Kidney (tissue), 14 donors: ENCODE data around the gene SLC45A1. TPM values are rescaled to one million over a fixed set of nuclear protein-coding genes. Genes with fewer than 3 reads are reported as not detected.

Experiments
- DNase-seq, 5 donors: peaks; one replicate each; pipeline ENCODE4 v3.0.0-alpha.2; 2013 to 2020
- FAIRE-seq: peaks from 2 replicates; lab custom pipeline; 2012; peaks lifted over from hg19 to GRCh38; lab: Jason Lieb, UNC
- H3K27ac ChIP-seq, 2 donors: one replicate each; pipeline ENCODE4 v1.7.0; 2013; ENCODE audit warnings: low read depth in 2 of 2, low read length in 2 of 2, inconsistent platforms in 1 of 2
- H3K27me3 ChIP-seq: one replicate; pipeline ENCODE4 v1.7.1; 2013; ENCODE audit warnings: low read length, inconsistent platforms; ENCODE audit not compliant: control insufficient read depth, insufficient read depth
- H3K36me3 ChIP-seq, 3 donors: one replicate each; pipeline versions ENCODE4 v1.7.0 to v1.7.1; 2013; ENCODE audit warnings: low read length in 3 of 3, control low read depth in 1 of 3, inconsistent platforms in 1 of 3; ENCODE audit not compliant: insufficient read depth in 3 of 3, control insufficient read depth in 2 of 3
- H3K4me1 ChIP-seq, 3 donors: one replicate each; pipeline versions ENCODE4 v1.7.0 to v1.7.1; 2013; ENCODE audit warnings: low read length in 3 of 3, inconsistent platforms in 1 of 3, low read depth in 1 of 3; ENCODE audit not compliant: control insufficient read depth in 2 of 3, insufficient read depth in 2 of 3
- H3K4me3 ChIP-seq, 3 donors: one replicate each; pipeline versions ENCODE4 v1.7.0 to v1.8.1; 2013; ENCODE audit warnings: low read length in 3 of 3, control low read depth in 1 of 3, inconsistent platforms in 1 of 3
- H3K9ac ChIP-seq, 3 donors: one replicate each; pipeline versions ENCODE4 v1.7.0 to v1.7.1; 2013; ENCODE audit warnings: low read length in 3 of 3, control low read depth in 1 of 3, inconsistent platforms in 1 of 3
- H3K9me3 ChIP-seq, 3 donors: one replicate each; pipeline versions ENCODE4 v1.7.0 to v1.7.1; 2013; ENCODE audit warnings: low read length in 3 of 3, control low read depth in 1 of 3, inconsistent platforms in 1 of 3; ENCODE audit not compliant: control insufficient read depth in 2 of 3, insufficient read depth in 1 of 3
- CTCF ChIP-seq: IDR thresholded peaks from 3 replicates; pipeline ENCODE4 v1.5.1; 2012; ENCODE audit warnings: mild to moderate bottlenecking, moderate library complexity, borderline replicate concordance; ENCODE audit not compliant: insufficient read depth; ENCODE audit errors: extremely low read depth
- intact Hi-C: fragments of 100-400 bp; cut with DNase I; formaldehyde crosslinking; loops from one replicate; pipeline ENCODE4 v1.11.1; 2022
- polyA plus RNA-seq: library from polyadenylated mRNA; stranded (reverse); fragments of 350-450 nt; fragmentation: Illumina TruSeq; extraction: RNeasy Lipid Tissue Mini Kit (QIAGEN cat#74804); gene quantifications from one replicate; pipeline ENCODE4 v1.2.3, GENCODE V29; 2014; ENCODE audit warnings: low read depth, low replicate concordance; ENCODE audit not compliant: insufficient read depth
- total RNA-seq: library from RNA; stranded (reverse); fragmentation: NEBNext Ultra II Directional; extraction: Animal tissue kit (Norgen Biotek cat#: 25700); gene quantifications from one replicate; pipeline ENCODE4 v1.2.1, GENCODE V29; 2021
- donor health status: control.
- donor health status: control.
- donor health status: control.
- donor health status: control.
- donor health status: control.
- donor health status: DM: yes; HTN: yes; CAD: no.
- donor health status: Normal renal cell carcinoma (clear cell type).

SLC45A1 gene
- total and polyA plus RNA-seq, 2 donors from 2014 or later = 1.8 to 9.2 TPM

GRCh38 chr1:8344893-8345507, 27.1 kb downstream of the SLC45A1 start:
- Histone ChIP-seq H3K9me3 (no peaks in the 10 kb centered on the region), H3K4me3 (no peak overlapping the region), H3K36me3 (no peaks in the 10 kb centered on the region), H3K27ac (no peak overlapping the region), H3K27me3 (no peaks in the 10 kb centered on the region), H3K9ac (no peak overlapping the region), H3K4me1 (peaks cover 0 to 22% (median 0%) of the 10 kb centered on the region in 3 donors)
- no peak for FAIRE-seq
- intact Hi-C loops = no loop called here
- no peak for TF ChIP-seq CTCF
- no peak for DNase-seq

- no peak for DNase-seq
- intact Hi-C loops = no loop called here
- H3K36me3 ChIP-seq = no peaks in the 10 kb centered on the region
Observed at GRCh38 chr1:8345621-8346415, 27.9 kb downstream of the SLC45A1 start.

GRCh38 chr1:8347635-8348034, 29.7 kb downstream of the SLC45A1 start:
- Histone ChIP-seq H3K27ac (no peak overlapping the region), H3K4me3 (no peak overlapping the region), H3K4me1 (peaks cover 0 to 23% (median 0%) of the 10 kb centered on the region in 3 donors), H3K36me3 (no peaks in the 10 kb centered on the region), H3K27me3 (no peaks in the 10 kb centered on the region), H3K9me3 (no peaks in the 10 kb centered on the region), H3K9ac (no peak overlapping the region)
- intact Hi-C loops = no loop called here
- no peak for TF ChIP-seq CTCF
- no peak for FAIRE-seq
- no peak for DNase-seq

More at GRCh38 chr1:8345621-8346415, 27.9 kb downstream of the SLC45A1 start:
- no peak for FAIRE-seq
- no peaks in the 10 kb centered on the region for H3K9me3 ChIP-seq
- no peak overlapping the region for H3K9ac ChIP-seq
- no peak overlapping the region for H3K27ac ChIP-seq
- no peaks in the 10 kb centered on the region for H3K27me3 ChIP-seq
- TF ChIP-seq CTCF = no peak
- no peak overlapping the region for H3K4me3 ChIP-seq
- H3K4me1 ChIP-seq = peaks cover 0 to 23% (median 0%) of the 10 kb centered on the region in 3 donors
